Right forelimb (tissue), 1 donor: ENCODE data around the gene SMIM24.

ENCODE experiments used
- DNase-seq: peaks from one replicate; pipeline ENCODE4 v3.0.0-alpha.2; 2018

Gene SMIM24

DNA sequence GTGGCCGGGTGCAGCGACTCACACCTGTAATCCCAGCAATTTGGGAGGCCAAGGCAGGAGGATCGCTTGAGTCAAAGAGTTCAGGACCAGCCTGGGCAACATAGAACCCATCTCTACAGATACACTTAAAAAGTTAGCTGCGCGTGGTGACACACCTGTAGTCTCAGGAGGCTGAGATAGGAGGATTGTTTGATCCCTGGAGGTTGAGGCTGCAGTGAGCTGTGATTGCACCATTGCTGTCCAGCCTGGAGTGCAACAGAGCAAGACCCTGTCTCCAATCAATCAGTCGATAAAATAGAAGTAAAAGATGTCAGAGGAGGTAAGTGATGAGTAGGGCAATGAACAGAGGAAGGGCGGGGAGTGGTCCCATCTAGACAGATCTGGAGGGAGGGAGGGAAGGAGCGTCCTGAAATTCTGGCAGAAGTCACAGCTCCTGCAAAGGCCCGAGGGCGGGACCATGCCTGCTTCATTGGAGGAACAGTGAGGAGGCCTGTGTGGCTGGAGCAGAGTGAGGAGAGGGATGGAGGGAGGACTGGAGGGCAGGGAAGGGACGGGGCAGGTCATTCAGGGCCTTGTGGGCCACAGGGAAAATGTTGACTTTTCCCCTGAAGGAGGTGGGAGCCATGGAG, 9.7 kb downstream of the SMIM24 start:
- no peak for DNase-seq

GRCh38 chr19:3469638-3470499, 10.5 kb downstream of the SMIM24 start:
- no peak for DNase-seq

GRCh38 chr19:3468211-3468610, 12.1 kb downstream of the SMIM24 start:
- no peak for DNase-seq

DNA sequence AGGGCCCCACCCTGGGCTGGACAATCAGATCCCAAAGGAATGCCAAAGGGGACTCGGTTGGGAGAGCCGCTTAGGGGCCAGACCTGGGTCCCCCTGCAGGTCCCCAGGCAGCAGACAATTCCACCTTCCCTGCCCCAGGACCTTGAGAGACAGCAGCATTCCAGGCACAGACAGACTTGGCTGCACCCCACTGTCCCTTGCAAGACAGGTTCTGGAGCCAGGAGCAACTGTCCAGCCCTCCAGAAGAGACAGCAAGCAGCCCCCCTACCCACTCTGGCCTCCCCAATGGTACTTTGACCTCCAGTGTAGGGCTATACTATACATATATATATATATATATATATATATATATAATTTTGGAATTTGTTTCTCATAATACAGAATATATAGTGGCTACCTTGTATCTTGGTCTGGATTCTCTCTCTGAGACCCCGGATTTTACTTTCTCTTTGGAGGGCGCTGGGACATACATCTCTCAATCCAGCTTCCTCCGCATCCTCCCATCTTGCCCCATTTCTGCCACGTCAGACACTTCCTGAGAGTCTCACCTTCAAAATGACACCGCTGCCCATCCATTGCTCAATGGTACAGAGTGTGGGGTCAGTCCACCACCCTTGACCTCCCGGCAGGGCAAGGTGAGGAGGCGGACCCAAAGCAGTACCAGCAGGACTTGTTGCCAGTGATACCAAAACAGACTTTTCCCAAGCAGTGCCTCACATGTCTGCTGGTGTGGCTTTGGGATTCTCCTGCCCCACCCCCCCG, 12.7 kb downstream of the SMIM24 start:
- DNase-seq, result no peak

- no peak for DNase-seq
Measured at GRCh38 chr19:3466635-3467034, 13.7 kb downstream of the SMIM24 start.

GRCh38 chr19:3465552-3465951, 14.8 kb downstream of the SMIM24 start:
- DNase-seq, result no peak

GRCh38 chr19:3464587-3465235, 15.6 kb downstream of the SMIM24 start:
- no peak for DNase-seq

DNA sequence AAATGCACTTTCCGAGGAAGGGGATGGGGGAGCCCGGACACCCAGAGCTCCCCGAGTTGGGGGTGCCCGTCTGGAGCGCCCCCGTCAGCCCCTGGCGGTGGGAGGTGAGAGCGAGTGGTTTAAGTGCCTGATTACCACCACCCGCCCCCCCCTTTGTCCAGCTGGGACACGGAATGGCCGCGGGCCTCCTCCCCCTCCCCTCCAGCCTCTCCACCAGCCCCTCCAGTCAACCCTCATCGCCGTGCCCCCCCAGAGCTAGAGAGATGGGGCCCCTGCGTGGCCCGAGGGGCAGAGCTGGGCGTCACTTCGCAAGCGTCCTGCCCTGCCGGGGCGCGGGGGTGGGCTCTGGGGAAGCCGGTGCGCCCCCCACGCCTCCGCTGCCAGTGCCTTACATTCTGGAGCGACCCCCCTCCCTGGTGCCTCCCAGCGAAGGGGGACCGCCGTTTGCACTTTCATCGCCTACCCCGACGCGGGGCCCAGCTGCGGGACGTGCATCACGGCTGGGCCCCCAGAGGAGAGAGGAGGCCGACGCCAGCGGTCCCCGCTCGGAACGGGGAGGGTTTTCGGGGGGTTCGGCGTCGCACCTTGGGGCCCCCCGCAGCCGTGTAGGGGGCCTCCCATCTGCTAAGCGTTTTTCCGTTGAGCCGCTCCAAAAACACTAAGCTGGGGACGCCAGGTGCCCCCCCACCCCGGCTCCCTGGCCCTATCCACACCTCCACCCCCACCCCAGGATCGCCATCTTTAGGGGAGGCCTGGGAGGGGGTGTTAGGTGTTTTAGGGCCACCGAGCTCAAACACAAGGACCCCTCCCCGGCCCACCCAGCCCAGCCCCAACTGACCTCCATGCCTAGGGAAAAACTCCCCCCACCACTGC, 16.4 kb downstream of the SMIM24 start:
- no peak for DNase-seq

GRCh38 chr19:3462991-3463713, 17.2 kb downstream of the SMIM24 start:
- DNase-seq, result no peak

GRCh38 chr19:3459965-3460582, 20.3 kb downstream of the SMIM24 start:
- DNase-seq, result no peak

DNA sequence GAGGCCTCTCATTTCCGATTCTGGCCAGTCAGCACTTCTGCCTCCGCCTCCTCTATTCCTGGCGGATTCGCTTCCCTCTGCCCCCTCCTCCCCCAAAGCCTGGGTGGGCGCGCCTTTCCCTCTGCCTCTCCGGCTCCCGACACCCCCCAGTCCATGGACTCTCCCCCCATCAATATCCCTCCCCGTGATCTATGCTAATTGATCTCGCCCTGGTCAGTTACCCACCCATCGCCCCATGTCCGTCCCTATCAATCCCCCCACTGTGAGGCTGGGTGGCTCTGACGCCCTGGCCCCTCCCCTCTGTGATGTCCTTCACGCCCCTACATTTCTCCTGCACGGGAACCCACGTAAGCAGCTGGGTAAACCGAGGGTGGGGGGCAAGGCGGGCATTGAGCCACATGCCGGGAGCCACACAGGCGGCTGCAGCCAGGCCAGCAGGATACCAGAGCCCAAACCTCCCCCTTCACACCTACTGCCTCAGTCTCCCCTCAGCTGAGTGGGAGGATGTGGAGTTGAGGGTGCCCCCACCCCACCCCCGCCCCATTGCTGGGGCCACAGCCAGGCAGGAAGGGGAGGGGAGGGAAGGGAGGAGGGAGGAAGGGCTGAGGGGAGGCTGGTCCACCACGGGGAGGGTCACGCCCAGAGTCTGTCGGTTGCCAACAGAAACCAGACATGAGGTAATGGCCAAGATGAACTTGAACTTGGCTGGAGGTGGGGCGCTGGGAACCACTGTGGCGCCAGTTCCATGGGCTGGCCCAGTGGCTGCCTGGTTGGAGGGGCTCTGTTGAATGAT, 21.0 kb downstream of the SMIM24 start:
- DNase-seq, result peak; percentile 94

GRCh38 chr19:3458229-3459088, 21.9 kb downstream of the SMIM24 start:
- DNase-seq, result peak; percentile 78

- DNase-seq, result peak; percentile 69
Measured at GRCh38 chr19:3457528-3458228, 22.6 kb downstream of the SMIM24 start.

DNA sequence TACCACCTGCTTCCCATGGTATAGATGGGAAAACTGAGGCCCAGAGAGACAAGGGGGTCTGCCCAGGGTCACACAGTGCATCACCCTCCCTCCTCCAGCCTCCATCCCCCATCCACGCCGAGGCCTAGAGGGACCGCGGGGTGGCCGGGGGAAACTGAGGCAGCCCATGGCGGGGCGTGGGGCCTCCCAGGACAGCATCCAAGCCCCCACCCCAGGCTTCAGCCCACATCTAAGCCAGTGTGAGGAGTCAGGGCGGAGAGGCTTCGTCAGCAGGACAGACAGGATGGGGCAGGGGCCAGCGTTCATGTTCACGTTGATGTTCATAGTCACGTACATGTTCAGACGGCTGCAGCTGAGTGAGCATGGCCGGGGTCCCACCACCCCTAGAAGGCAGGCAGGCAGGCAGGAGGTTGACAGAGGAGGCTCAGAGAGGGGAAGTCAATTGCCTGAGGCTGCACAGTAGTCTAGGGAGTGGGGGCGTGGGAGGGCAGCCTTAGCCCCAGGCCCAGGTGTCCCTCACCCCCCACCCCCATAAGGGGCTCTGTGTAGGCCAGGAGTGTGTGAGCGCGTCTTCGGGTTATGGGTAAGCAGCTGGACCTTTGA, 23.3 kb downstream of the SMIM24 start:
- no peak for DNase-seq

DNA sequence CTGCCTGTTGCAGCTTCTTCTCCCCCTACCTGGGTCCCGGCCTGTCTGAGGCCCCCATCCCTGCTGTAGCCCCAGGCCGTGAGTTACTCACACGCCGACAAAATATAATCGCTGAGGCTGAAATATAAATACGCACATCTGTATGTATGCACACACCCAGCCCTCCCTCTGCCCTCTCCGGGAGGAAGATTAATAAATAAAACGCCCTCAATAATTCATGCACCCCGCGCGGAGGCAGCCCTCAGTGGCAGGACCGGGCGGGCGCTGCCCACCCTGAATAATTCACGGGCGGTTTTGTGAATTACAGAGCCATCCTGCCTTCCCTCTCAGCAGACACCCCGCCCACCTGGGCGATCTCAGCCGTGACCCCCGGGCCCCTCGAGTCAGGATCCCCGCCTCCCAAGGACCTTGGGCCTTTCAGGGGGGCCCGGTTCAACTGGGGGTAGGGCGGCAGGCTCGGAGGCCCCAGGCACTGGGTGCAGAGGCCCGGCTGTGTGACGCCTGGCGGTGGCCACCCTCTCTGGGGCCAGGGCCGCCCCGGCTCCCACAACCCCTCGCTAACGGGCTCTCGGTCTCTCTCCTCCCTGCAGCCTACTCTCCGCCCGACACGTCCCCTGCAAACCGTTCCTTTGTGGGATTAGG, 24.2 kb downstream of the SMIM24 start:
- no peak for DNase-seq

DNA sequence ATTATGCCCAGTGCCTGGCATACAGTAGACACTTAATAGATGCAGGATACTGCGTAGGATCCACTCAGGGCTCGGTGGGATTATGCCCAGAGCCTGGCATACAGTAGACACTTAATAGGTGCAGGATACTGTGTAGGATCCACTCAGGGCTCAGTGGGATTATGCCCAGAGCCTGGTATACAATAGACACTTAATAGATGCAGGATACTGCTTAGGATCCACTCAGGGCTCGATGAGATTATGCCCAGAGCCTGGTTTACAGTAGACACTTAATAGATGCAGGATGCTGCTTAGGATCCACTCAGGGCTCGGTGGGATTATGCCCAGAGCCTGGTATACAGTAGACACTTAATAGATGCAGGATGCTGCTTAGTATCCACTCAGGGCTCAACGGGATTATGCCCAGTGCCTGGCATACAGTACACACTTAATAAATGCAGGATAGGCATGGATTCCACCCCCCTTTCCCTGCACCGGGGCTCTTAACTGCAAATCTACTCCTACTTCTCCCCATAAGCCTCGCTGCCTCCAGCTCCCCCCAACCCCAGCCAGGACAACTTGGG, 24.9 kb downstream of the SMIM24 start:
- DNase-seq, result no peak
